Ishikawa (cell line): Measurements from ENCODE around the gene CAPRIN1.
A peak's percentile ranks its signal among the peaks of the same experiment; 100 is the strongest.

Experiments
- CEBPB ChIP-seq: IDR thresholded peaks from 2 replicates; pipeline ENCODE4 v1.6.1; 2012
- CREB1 ChIP-seq: IDR thresholded peaks from 2 replicates; pipeline ENCODE4 v1.6.1; 2012; ENCODE audit warnings: low read depth
- EGR1 ChIP-seq: IDR thresholded peaks from 2 replicates; pipeline ENCODE4 v1.6.1; 2012
- EP300 ChIP-seq: IDR thresholded peaks from 2 replicates; pipeline ENCODE4 v1.6.1; 2012; ENCODE audit warnings: borderline replicate concordance
- FOXM1 ChIP-seq: IDR thresholded peaks from 2 replicates; pipeline ENCODE4 v1.6.1; 2012; ENCODE audit warnings: low read depth, borderline replicate concordance
- MAX ChIP-seq: IDR thresholded peaks from 2 replicates; pipeline ENCODE4 v1.6.1; 2012
- NFIC ChIP-seq: IDR thresholded peaks from 2 replicates; pipeline ENCODE4 v1.6.1; 2012
- RAD21 ChIP-seq: IDR thresholded peaks from 2 replicates; pipeline ENCODE4 v1.6.1; 2012; ENCODE audit warnings: low read depth
- REST ChIP-seq: IDR thresholded peaks from 2 replicates; pipeline ENCODE4 v1.6.1; 2012; ENCODE audit warnings: low read depth, mild to moderate bottlenecking
- TAF1 ChIP-seq: IDR thresholded peaks from 2 replicates; pipeline ENCODE4 v1.6.1; 2012; ENCODE audit warnings: low read depth, mild to moderate bottlenecking
- TCF12 ChIP-seq: IDR thresholded peaks from 2 replicates; pipeline ENCODE4 v1.6.1; 2012; ENCODE audit warnings: low read depth
- TEAD4 ChIP-seq: IDR thresholded peaks from 2 replicates; pipeline ENCODE4 v1.6.1; 2012
- USF1 ChIP-seq: IDR thresholded peaks from 2 replicates; pipeline ENCODE4 v1.6.1; 2012
- YY1 ChIP-seq: IDR thresholded peaks from 2 replicates; pipeline ENCODE4 v1.6.1; 2012; ENCODE audit warnings: low read depth
- ZBTB7A ChIP-seq: IDR thresholded peaks from 2 replicates; pipeline ENCODE4 v1.6.1; 2012; ENCODE audit warnings: low read depth

The CAPRIN1 gene

GRCh38 chr11:34051349-34052035 lies at the start of gene CAPRIN1:
CAPRIN1 (plus strand) TSS chr11:34051731; CDS start chr11:34052421, 690 bp downstream.
- TF ChIP-seq TCF12 (no peak; the same call in 1 of the 2 replicates), CREB1 (no peak), EP300 (no peak; the same call in 1 of the 2 replicates), YY1 (no peak; the same call in 1 of the 2 replicates), EGR1 (0 out of 2 replicates have a peak, but pooled peaks have one; percentile 19), RAD21 (no peak), FOXM1 (no peak), TEAD4 (no peak), MAX (peak; percentile 48), ZBTB7A (peak; percentile 23; the same call in 1 of the 2 replicates), NFIC (no peak), USF1 (no peak), REST (no peak), CEBPB (no peak), TAF1 (peak; percentile 84)

- no peak for TF ChIP-seq NFIC
- TF ChIP-seq USF1 = peak; percentile 48
- TF ChIP-seq FOXM1 = no peak
- TF ChIP-seq TAF1 = no peak
- no peak for TF ChIP-seq TEAD4
Observed at GRCh38 chr11:34002420-34002819, 49.1 kb upstream of the CAPRIN1 start.

GRCh38 chr11:34004236-34004635 lies 47.3 kb upstream of the CAPRIN1 start:
- no peak for TF ChIP-seq CEBPB
- TF ChIP-seq ZBTB7A = no peak
- no peak for TF ChIP-seq MAX
- no peak for TF ChIP-seq TCF12
- no peak for TF ChIP-seq RAD21
- no peak for TF ChIP-seq NFIC
- TF ChIP-seq TEAD4 = no peak
- no peak for TF ChIP-seq USF1
- TF ChIP-seq FOXM1 = no peak
- no peak for TF ChIP-seq EGR1
- TF ChIP-seq EP300 = no peak
- no peak for TF ChIP-seq TAF1
- no peak for TF ChIP-seq REST
- TF ChIP-seq YY1 = no peak

- no peak for TF ChIP-seq USF1
- TF ChIP-seq CREB1 = no peak
- no peak for TF ChIP-seq TAF1
- TF ChIP-seq EP300 = no peak
- TF ChIP-seq CEBPB = no peak
- TF ChIP-seq TEAD4 = no peak
- TF ChIP-seq MAX = no peak
- TF ChIP-seq FOXM1 = no peak
- TF ChIP-seq REST = no peak
- no peak for TF ChIP-seq NFIC
- no peak for TF ChIP-seq YY1
- TF ChIP-seq ZBTB7A = no peak
- TF ChIP-seq RAD21 = no peak
- no peak for TF ChIP-seq TCF12
- TF ChIP-seq EGR1 = no peak
Observed at GRCh38 chr11:34006876-34007275, 44.7 kb upstream of the CAPRIN1 start.
